Activated CD4-positive, alpha-beta T cell treated with anti-CD3 and anti-CD28 coated beads, Interleukin-2, Interleukin-6, amounts not matched to agents 100 ng/mL and 50 ng/mL, durations not matched to agents 16 hours and 8 hours (primary cell): ENCODE measurements around the gene DDAH1.
"Not testable (repeated sequence)": the region's sequence is repeated elsewhere in the genome, so short reads cannot be mapped to it uniquely, and the experiment has no call there.

ENCODE experiments used
- DNase-seq: peaks from one replicate; pipeline ENCODE4 v3.0.0-alpha.2; 2020

DDAH1 gene

GRCh38 chr1:85356130-85356529 is 108.8 kb downstream of the DDAH1 start:
- no peak for DNase-seq

DNA sequence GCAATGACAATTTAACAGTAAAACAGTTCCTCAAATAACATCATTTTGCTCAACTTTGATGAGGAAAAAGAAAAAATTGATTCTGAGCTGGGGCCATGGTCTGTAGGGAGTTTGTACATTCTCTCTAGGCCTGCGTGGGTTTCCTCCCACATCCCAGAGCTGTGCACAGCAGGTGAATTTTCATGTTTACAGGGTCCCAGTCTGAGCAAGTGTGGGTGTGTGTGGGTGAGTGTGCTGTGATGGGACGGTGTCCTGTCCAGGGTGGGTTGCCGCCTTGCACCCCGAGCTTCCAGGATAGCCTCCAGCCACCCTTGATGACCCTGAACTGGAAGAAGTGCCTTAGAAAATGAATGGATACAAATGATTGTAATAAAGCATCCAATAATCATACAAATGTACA is 112.9 kb downstream of the DDAH1 start:
- DNase-seq: no peak

DNA sequence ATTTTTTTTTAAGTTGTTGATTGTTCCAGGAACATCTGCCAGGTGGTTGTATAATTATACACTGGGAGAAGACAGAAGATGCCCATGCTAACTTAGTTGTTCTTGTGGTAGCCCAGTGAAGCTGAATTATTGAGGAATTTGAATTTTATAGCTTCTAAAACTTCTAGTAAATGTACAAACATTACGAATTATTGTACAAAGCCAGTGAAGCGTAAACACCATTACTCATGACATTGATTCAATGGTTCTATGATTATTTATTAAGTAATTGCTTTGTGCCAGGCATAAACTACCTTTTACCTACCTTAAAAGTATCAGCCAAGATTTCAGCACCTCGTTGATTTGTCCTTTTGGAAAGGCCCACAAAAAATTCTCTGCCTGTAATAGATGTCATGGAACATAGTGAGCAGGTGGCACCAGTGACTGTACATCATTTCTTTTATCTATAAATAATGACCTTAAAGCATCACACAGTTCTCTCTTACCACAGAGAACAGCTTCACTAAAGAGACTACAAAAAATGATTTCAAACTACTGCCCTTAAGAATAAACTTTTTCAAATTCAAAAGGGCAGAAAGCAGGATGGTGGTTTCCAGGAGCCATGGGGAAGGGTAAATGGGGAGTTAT is 113.6 kb downstream of the DDAH1 start:
- DNase-seq: no peak

DNA sequence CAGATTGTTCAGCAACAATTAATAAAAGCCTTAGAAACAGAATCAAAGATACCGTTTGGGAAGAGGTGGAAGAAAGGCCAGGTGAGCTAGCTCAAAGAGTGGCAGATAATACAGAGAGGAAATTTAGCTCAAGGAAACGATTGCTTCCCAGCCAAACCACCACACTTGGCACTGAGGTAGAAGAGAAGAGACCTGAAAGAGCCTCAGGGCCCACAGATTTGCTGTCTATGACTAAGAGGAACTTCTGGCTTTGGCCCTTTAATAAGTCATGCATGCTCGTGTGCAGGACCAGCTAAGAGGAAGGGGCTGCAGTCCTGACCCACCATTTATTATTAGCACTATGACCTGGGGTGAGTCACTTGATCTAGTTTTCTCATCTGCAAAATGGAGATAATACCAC is 115.7 kb downstream of the DDAH1 start:
- DNase-seq: no peak

DNA sequence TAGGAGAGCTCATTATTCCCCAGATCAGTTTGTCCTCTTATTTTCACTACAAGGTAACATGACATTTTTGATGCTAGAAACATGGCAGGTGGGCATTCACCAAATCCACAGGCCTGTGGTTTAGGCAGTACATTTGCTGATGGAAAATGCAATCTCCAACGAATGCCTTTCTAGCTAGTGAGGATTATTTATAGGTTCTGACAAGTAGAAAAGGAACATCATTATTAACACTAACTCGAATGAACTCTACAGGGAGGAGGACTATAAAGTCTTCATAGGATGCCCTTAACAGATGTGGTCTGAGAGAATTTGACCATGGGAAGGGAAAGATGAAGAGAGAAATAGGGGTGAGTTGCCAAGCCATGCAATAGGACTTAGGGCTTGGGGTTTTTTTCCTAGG is 117.1 kb downstream of the DDAH1 start:
- DNase-seq: no peak

GRCh38 chr1:85347275-85347674 is 117.7 kb downstream of the DDAH1 start:
- DNase-seq: not testable (repeated sequence)

GRCh38 chr1:85344256-85344694 is 120.7 kb downstream of the DDAH1 start:
- DNase-seq: no peak

DNA sequence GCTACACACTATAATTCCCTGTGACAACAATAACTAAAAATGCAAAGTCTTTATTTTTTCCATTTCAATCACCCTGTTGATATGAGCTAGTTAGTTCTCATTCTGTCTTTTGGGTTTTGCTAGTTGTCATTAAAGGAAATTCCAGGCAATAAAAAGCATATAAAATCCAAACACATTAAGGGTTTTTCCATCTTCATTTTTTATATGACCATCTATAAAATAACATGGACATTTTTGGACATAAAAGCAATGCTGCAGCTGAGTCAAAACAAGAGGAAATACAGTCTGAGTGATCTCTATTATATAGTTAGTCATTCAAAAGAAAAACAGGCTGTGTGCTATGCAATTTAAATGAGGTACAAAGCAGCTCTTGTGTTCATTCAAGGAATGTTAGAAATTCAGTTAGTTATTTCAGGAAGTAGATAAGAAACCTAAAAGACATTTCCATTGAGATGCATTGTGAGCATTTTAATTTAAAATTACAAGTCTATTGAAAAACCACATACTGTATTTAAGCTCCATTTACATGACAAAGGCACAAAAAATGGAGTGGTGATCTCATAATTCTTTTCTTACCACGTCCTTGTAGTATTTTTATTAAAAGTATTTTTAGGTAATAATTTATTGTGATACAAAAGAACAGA is 121.2 kb downstream of the DDAH1 start:
- no peak for DNase-seq

DNA sequence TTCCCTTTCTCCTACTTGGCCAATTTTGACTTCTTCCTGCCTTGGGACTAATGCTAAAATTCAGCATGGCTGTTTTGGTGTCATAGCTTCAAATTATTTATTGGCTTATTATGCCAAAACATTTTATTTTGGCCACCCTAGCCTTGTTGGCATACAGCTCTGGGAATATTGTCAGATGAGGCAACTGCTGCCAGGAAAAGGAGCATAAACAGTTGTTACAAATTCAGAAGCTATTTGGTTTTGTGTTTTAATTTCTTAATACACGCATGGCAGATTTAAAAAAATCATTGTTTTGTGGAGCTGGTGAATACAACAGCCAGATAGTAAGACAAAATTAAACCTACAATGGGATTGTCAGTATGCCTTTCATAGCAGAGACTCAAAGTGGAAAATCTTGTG is 121.7 kb downstream of the DDAH1 start:
- DNase-seq: no peak

GRCh38 chr1:85342207-85342606 is 122.8 kb downstream of the DDAH1 start:
- no peak for DNase-seq

GRCh38 chr1:85340427-85340826 is 124.5 kb downstream of the DDAH1 start:
- DNase-seq: no peak

DNA sequence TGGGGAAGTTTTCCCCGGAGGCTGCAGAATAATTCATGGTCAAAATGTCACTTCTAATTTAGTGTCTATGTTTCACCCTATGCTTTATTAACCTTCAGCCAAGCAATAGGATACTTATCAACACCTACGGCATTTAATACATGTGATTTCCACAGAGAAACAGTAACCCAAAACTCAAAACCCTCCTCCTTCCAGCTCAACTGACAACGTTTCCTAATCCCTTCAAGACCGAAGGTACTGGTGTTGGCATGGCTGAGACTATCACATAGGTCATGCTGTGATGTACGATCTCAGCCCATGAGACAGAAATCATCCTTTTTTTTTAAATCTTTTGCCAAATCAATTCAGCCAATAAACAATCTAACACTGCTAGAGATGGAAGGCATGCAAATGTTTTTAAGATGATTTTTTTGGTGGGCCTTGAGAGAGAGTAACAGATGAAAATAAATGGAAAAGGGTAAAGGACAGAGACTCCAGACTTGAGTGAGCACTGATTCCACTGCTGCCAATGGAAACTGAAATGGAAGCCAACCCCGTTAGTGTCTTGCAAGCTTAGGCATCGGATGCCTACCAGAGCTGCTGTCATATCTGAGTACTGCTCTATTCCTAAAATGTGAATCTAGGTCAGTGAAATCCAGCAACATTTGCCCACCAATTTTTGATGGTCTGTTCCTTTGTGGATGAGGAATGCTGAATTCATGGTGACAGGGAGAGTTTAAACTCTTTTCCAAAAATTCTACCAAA is 125.1 kb downstream of the DDAH1 start:
- DNase-seq: no peak

- DNase-seq: no peak
Measured at GRCh38 chr1:85339089-85339488, 125.9 kb downstream of the DDAH1 start.

- no peak for DNase-seq
Measured at GRCh38 chr1:85334962-85335361, 130.0 kb downstream of the DDAH1 start.

DNA sequence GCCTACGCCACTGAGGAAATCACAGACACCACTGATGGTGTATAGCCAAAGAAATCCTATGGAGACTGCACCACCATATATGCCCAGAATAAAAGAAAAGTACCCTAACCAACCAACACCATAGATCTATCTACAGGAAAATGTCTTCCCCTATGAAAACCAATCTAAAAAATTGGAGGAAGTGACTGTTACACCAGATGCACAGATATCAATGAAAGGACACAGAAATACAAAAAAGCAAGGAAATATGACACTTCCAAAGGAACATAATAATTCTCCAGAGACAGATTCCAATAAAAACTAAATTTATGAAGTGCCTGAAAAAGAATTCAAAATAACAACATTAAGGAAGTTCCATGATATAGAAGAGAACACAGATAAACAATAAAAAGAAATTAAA is 131.8 kb downstream of the DDAH1 start:
- DNase-seq: no peak

DNA sequence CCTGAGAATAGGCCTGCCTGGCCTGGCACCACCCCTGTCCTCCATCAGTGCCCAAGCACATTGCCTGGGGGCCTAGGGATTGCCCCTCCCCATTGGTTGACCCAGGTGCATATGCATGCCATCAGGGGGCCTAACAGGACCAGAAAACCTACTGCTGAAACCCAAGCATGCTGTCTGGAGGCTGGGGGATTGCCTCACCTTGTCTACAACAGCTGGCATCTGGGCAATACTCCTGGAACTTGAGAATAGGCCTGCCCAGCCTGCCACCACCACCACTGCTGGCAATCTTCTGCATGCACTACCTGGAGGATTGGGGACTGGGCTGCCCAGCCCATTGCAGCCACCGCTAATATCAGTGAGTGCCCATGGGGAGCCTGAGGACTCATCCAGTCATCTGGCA is 132.4 kb downstream of the DDAH1 start:
- no peak for DNase-seq

- no peak for DNase-seq
Measured at GRCh38 chr1:85330711-85331290, 134.2 kb downstream of the DDAH1 start.

DNA sequence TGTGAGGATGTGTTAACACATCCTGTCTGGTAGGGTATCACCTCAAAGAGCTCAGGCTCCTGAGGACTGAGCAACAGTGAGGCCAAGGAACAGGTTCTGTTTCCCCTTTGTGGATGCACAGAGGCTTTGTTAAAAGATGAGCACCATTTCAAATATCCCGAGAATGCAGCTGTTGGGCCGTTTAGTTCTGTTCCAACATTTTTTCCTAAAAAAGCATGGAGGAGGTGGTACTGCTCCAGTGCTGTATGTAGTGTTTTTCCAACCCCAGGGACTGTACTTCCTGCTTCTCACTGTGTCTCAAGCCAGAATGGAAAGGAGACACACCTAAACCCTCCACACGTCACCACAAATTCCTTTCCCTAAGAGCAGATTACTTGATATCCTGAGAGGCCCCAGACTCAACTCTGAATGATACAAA is 134.7 kb downstream of the DDAH1 start:
- DNase-seq: no peak

- DNase-seq: no peak
Measured at GRCh38 chr1:85328713-85329397, 136.1 kb downstream of the DDAH1 start.

- no peak for DNase-seq
Measured at GRCh38 chr1:85327759-85328158, 137.2 kb downstream of the DDAH1 start.

DNA sequence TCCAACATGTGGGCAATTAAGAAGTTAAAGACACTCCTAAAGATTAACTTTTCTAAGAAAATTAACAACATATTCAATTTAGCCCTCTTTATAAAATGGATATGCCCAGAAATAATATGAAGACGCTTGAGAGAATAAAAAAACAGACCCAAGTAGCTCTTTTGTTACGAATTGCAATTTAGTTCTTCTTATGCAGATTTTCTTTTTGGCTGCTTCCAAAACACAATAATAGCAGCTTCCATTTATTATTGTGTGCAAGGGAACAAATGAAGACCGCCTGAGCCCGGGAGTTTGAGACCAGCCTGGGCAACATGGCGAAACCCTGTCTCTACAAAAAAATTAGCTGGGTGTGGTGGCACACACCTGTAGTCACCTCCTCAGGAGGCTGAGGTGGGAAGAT is 138.1 kb downstream of the DDAH1 start:
- DNase-seq: no peak

- no peak for DNase-seq
Measured at GRCh38 chr1:85326336-85326735, 138.6 kb downstream of the DDAH1 start.

GRCh38 chr1:85325920-85326319 is 139.0 kb downstream of the DDAH1 start:
- DNase-seq: no peak
